ENCODE data around the gene CNPY3. TPM values are rescaled to one million over a fixed set of nuclear protein-coding genes. Genes with fewer than 3 reads are reported as not detected.

Gene CNPY3
- total RNA-seq, 3 donors from 2014 or later = 27.5 to 37.9 (median 33.1) TPM

GRCh38 chr6:42987533-42988451 lies 58.5 kb downstream of the CNPY3 start:
- Histone ChIP-seq H3K27ac (peak overlapping the region in 1 of 2 donors; percentile 75), H3K9me3 (no peaks in the 10 kb centered on the region), H3K4me3 (peak overlapping the region in 1 of 3 donors; percentile 15), H3K36me3 (no peaks in the 10 kb centered on the region), H3K27me3 (no peaks in the 10 kb centered on the region), H3K4me1 (peaks cover 0 to 7% of the 10 kb centered on the region in 2 donors)
- DNase-seq (ENCODE audit: low spot score in 2 of 2) = no peak
- intact Hi-C loops (cut with DNase I; ENCODE audit: low total_unique reads) = loop anchor here (10.0 kb wide), 1 partner anchor 1053 kb away; no protein-coding TSS in a partner anchor
- TF ChIP-seq POLR2AphosphoS5 (IDR thresholded peaks at IDR 0.05) (no peak), POLR2A (IDR thresholded peaks at IDR 0.05) (no peak), CTCF (IDR thresholded peaks at IDR 0.05) (no peak)

GRCh38 chr6:42988486-42989020 lies 59.3 kb downstream of the CNPY3 start:
- no peak for DNase-seq (ENCODE audit: low spot score in 2 of 2)
- no peak overlapping the region for H3K27ac ChIP-seq

More at GRCh38 chr6:42988486-42989020, 59.3 kb downstream of the CNPY3 start:
- TF ChIP-seq POLR2A (IDR thresholded peaks at IDR 0.05) = no peak
- TF ChIP-seq CTCF (IDR thresholded peaks at IDR 0.05) = no peak
- no peak for TF ChIP-seq POLR2AphosphoS5 (IDR thresholded peaks at IDR 0.05)
- intact Hi-C loops (cut with DNase I; ENCODE audit: low total_unique reads) = loop anchor here (10.0 kb wide), 1 partner anchor 1054 kb away; no protein-coding TSS in a partner anchor
- Histone ChIP-seq H3K27me3 (no peaks in the 10 kb centered on the region), H3K4me1 (peaks cover 0 to 7% of the 10 kb centered on the region in 2 donors), H3K9me3 (no peaks in the 10 kb centered on the region), H3K36me3 (no peaks in the 10 kb centered on the region), H3K4me3 (no peak overlapping the region)

Other genes with a start within 250 kb of the CNPY3 start
- under 1 TPM in 2 of 3 donors, not detected in 1; 0.32 to 0.59 TPM for gene PRPH2, start 206.9 kb upstream of the CNPY3 start, total RNA-seq
- 10 to 100 TPM; 21.3 to 27.7 (median 26.3) TPM for gene TBCC, start 183.4 kb upstream of the CNPY3 start, total RNA-seq
- gene BICRAL, start 147.4 kb upstream of the CNPY3 start, total RNA-seq = 10 to 100 TPM; 16.7 to 25.2 (median 16.8) TPM
- gene RPL7L1, start 49.9 kb upstream of the CNPY3 start, total RNA-seq = 100 to 1,000 TPM in 1 of 3 donors, 10 to 100 TPM in 2; 85.5 to 107 (median 90.1) TPM
- gene PTCRA, start 13.4 kb upstream of the CNPY3 start, total RNA-seq = not detected
- 1 to 10 TPM in 2 of 3 donors, under 1 TPM in 1; 0.32 to 5.9 (median 1.8) TPM for gene GNMT, start 31.3 kb downstream of the CNPY3 start, total RNA-seq
- 10 to 100 TPM; 13.0 to 22.3 (median 18.9) TPM for gene PEX6, start 49.7 kb downstream of the CNPY3 start, total RNA-seq
- gene PPP2R5D, start 55.1 kb downstream of the CNPY3 start, total RNA-seq = 10 to 100 TPM; 25.2 to 35.6 (median 34.7) TPM
- gene MEA1, start 84.5 kb downstream of the CNPY3 start, total RNA-seq = 10 to 100 TPM; 65.0 to 78.0 (median 76.3) TPM
- gene KLHDC3, start 84.8 kb downstream of the CNPY3 start, total RNA-seq = 10 to 100 TPM; 91.4 to 97.3 (median 92.5) TPM
- gene RRP36, start 92.1 kb downstream of the CNPY3 start, total RNA-seq = 10 to 100 TPM; 48.8 to 69.2 (median 56.3) TPM
- 10 to 100 TPM; 12.6 to 21.4 (median 19.3) TPM for gene CUL7, start 124.4 kb downstream of the CNPY3 start, total RNA-seq
- gene MRPL2, start 130.0 kb downstream of the CNPY3 start, total RNA-seq = 10 to 100 TPM; 17.9 to 32.1 (median 29.1) TPM
- gene KLC4, start 130.2 kb downstream of the CNPY3 start, total RNA-seq = 10 to 100 TPM; 20.5 to 33.7 (median 21.0) TPM
- gene PTK7, start 146.8 kb downstream of the CNPY3 start, total RNA-seq = 10 to 100 TPM in 2 of 3 donors, 1 to 10 TPM in 1; 7.0 to 57.1 (median 52.1) TPM
- gene SRF, start 241.8 kb downstream of the CNPY3 start, total RNA-seq = 10 to 100 TPM; 18.1 to 32.1 (median 28.5) TPM

Data from breast epithelium (tissue), 4 donors.